HUES48 (cell line): ENCODE measurements around the gene PEX5L.

Experiments
- H3K27ac ChIP-seq: one replicate; pipeline ENCODE4 v1.7.0; 2013; ENCODE audit warnings: low read depth, low read length, inconsistent platforms
- H3K27me3 ChIP-seq: 2 replicates; pipeline ENCODE4 v1.6.1; 2013; ENCODE audit warnings: mild to moderate bottlenecking, low read length; ENCODE audit not compliant: control insufficient read depth, insufficient read depth
- H3K36me3 ChIP-seq: 2 replicates; pipeline ENCODE4 v1.6.1; 2013; ENCODE audit warnings: low read length; ENCODE audit not compliant: control insufficient read depth, insufficient read depth
- H3K4me1 ChIP-seq: 2 replicates; pipeline ENCODE4 v1.6.1; 2013; ENCODE audit warnings: mild to moderate bottlenecking, low read length; ENCODE audit not compliant: control insufficient read depth, insufficient read depth
- H3K4me3 ChIP-seq: 2 replicates; pipeline ENCODE4 v1.5.1; 2013; ENCODE audit warnings: mild to moderate bottlenecking, low read depth, low read length
- H3K9ac ChIP-seq: 2 replicates; pipeline ENCODE4 v1.6.1; 2013; ENCODE audit warnings: mild to moderate bottlenecking, low read depth, low read length, moderate library complexity
- H3K9me3 ChIP-seq: 2 replicates; pipeline ENCODE4 v1.6.1; 2013; ENCODE audit warnings: low read length; ENCODE audit not compliant: control insufficient read depth, insufficient read depth

The PEX5L gene

GRCh38 chr3:179957264-179957845, 79.4 kb downstream of the PEX5L start:
- H3K9me3 ChIP-seq, result no peaks in the 10 kb centered on the region
- H3K27me3 ChIP-seq, result no peaks in the 10 kb centered on the region
- no peak overlapping the region for H3K4me3 ChIP-seq
- H3K27ac ChIP-seq, result no peak overlapping the region
- no peaks in the 10 kb centered on the region for H3K36me3 ChIP-seq
- H3K9ac ChIP-seq, result no peak overlapping the region
- no peaks in the 10 kb centered on the region for H3K4me1 ChIP-seq

- Histone ChIP-seq H3K4me1 (no peaks in the 10 kb centered on the region), H3K9ac (no peak overlapping the region)
Observed at GRCh38 chr3:179956416-179956830, 80.3 kb downstream of the PEX5L start.

GRCh38 chr3:179955809-179956208, 80.9 kb downstream of the PEX5L start:
- H3K4me3 ChIP-seq, result no peak overlapping the region
- no peaks in the 10 kb centered on the region for H3K36me3 ChIP-seq
- H3K9me3 ChIP-seq, result no peaks in the 10 kb centered on the region
- H3K27ac ChIP-seq, result no peak overlapping the region
- no peaks in the 10 kb centered on the region for H3K27me3 ChIP-seq
- peaks cover 3% of the 10 kb centered on the region for H3K4me1 ChIP-seq
- no peak overlapping the region for H3K9ac ChIP-seq

More at GRCh38 chr3:179956416-179956830, 80.3 kb downstream of the PEX5L start:
- Histone ChIP-seq H3K36me3 (no peaks in the 10 kb centered on the region), H3K27ac (no peak overlapping the region), H3K27me3 (no peaks in the 10 kb centered on the region), H3K9me3 (no peaks in the 10 kb centered on the region), H3K4me3 (no peak overlapping the region)

GRCh38 chr3:179955286-179955685, 81.5 kb downstream of the PEX5L start:
- Histone ChIP-seq H3K4me3 (no peak overlapping the region), H3K27me3 (no peaks in the 10 kb centered on the region), H3K27ac (no peak overlapping the region), H3K9me3 (no peaks in the 10 kb centered on the region), H3K4me1 (peaks cover 8% of the 10 kb centered on the region), H3K9ac (no peak overlapping the region), H3K36me3 (no peaks in the 10 kb centered on the region)

GRCh38 chr3:179953993-179954870, 82.5 kb downstream of the PEX5L start:
- Histone ChIP-seq H3K4me1 (peaks cover 18% of the 10 kb centered on the region), H3K4me3 (no peak overlapping the region), H3K27me3 (no peaks in the 10 kb centered on the region), H3K27ac (no peak overlapping the region), H3K9ac (no peak overlapping the region), H3K36me3 (no peaks in the 10 kb centered on the region), H3K9me3 (no peaks in the 10 kb centered on the region)

- no peak overlapping the region; the same call in 1 of the 2 replicates for H3K4me3 ChIP-seq
- H3K9ac ChIP-seq, result no peak overlapping the region
- no peaks in the 10 kb centered on the region for H3K36me3 ChIP-seq
- H3K27me3 ChIP-seq, result no peaks in the 10 kb centered on the region
- no peak overlapping the region for H3K27ac ChIP-seq
- peaks cover 30% of the 10 kb centered on the region for H3K4me1 ChIP-seq
- no peaks in the 10 kb centered on the region for H3K9me3 ChIP-seq
Observed at GRCh38 chr3:179950840-179951239, 85.9 kb downstream of the PEX5L start.

- no peak overlapping the region for H3K4me3 ChIP-seq
- H3K4me1 ChIP-seq, result peaks cover 30% of the 10 kb centered on the region
- peak overlapping the region; percentile 18 for H3K27ac ChIP-seq
- no peaks in the 10 kb centered on the region for H3K27me3 ChIP-seq
- no peaks in the 10 kb centered on the region for H3K9me3 ChIP-seq
- H3K9ac ChIP-seq, result no peak overlapping the region
- H3K36me3 ChIP-seq, result no peaks in the 10 kb centered on the region
Observed at GRCh38 chr3:179949869-179950268, 86.9 kb downstream of the PEX5L start.

- H3K9ac ChIP-seq, result no peak overlapping the region
- peaks cover 30% of the 10 kb centered on the region for H3K4me1 ChIP-seq
- H3K4me3 ChIP-seq, result no peak overlapping the region
- no peaks in the 10 kb centered on the region for H3K27me3 ChIP-seq
- H3K27ac ChIP-seq, result no peak overlapping the region
- no peaks in the 10 kb centered on the region for H3K36me3 ChIP-seq
- no peaks in the 10 kb centered on the region for H3K9me3 ChIP-seq
Observed at GRCh38 chr3:179949412-179949811, 87.3 kb downstream of the PEX5L start.

GRCh38 chr3:179948740-179949139, 88.0 kb downstream of the PEX5L start:
- no peaks in the 10 kb centered on the region for H3K36me3 ChIP-seq
- H3K9ac ChIP-seq, result no peak overlapping the region
- no peak overlapping the region for H3K4me3 ChIP-seq
- peaks cover 30% of the 10 kb centered on the region for H3K4me1 ChIP-seq
- no peaks in the 10 kb centered on the region for H3K9me3 ChIP-seq
- no peak overlapping the region for H3K27ac ChIP-seq
- no peaks in the 10 kb centered on the region for H3K27me3 ChIP-seq

GRCh38 chr3:179945569-179945968, 91.2 kb downstream of the PEX5L start:
- Histone ChIP-seq H3K4me1 (peaks cover 24% of the 10 kb centered on the region), H3K9ac (no peak overlapping the region), H3K36me3 (no peaks in the 10 kb centered on the region), H3K27ac (no peak overlapping the region), H3K4me3 (no peak overlapping the region), H3K27me3 (peaks cover 4% of the 10 kb centered on the region; the same call in 1 of the 2 replicates), H3K9me3 (no peaks in the 10 kb centered on the region)
